Fibroblast of lung (primary cell): ENCODE results near the gene ZNF124. TPM values are rescaled to one million over a fixed set of nuclear protein-coding genes. Genes with fewer than 3 reads are reported as not detected.
A peak's percentile ranks its signal among the peaks of the same experiment; 100 is the strongest.

ENCODE experiments used
- DNase-seq, 2 donors: peaks; one replicate each; pipeline versions ENCODE4 v3.0.0 to v3.0.0-alpha.2; 2010; ENCODE audit warnings: low read depth in 2 of 2
- H2AFZ ChIP-seq: 2 replicates; pipeline ENCODE4 v1.5.1; 2012; ENCODE audit warnings: low read length, control low read depth, inconsistent platforms
- H3K27ac ChIP-seq: 2 replicates; pipeline ENCODE4 v1.5.1; 2011; ENCODE audit warnings: low read length, control low read depth; ENCODE audit not compliant: insufficient read depth
- H3K27me3 ChIP-seq: 2 replicates; pipeline ENCODE4 v1.5.1; 2011; ENCODE audit warnings: mild to moderate bottlenecking, low read length; ENCODE audit not compliant: control insufficient read depth, insufficient read depth
- H3K36me3 ChIP-seq: 2 replicates; pipeline ENCODE4 v1.5.1; 2011; ENCODE audit warnings: low read length; ENCODE audit not compliant: control insufficient read depth, insufficient read depth
- H3K4me1 ChIP-seq: 2 replicates; pipeline ENCODE4 v1.5.1; 2011; ENCODE audit warnings: low read length; ENCODE audit not compliant: control insufficient read depth, insufficient read depth; ENCODE audit errors: extremely low read depth
- H3K4me2 ChIP-seq: 2 replicates; pipeline ENCODE4 v1.5.1; 2011; ENCODE audit warnings: low read length, control low read depth; ENCODE audit not compliant: insufficient read depth; ENCODE audit errors: extremely low read depth
- H3K4me3 ChIP-seq, 4 experiments: fragments of 200-600 bp in 1 of 4; sonication (generic) in 1 of 4; replicated peaks in 1 of 4; 2 replicates each; pipeline ENCODE4 v1.5.1; 2011 to 2016; ENCODE audit warnings: low read length in 4 of 4, low read depth in 3 of 4, mild to moderate bottlenecking in 3 of 4, control low read depth in 2 of 4, inconsistent platforms in 1 of 4, mixed read lengths in 1 of 4; ENCODE audit not compliant: insufficient read depth in 1 of 4; ENCODE audit errors: control extremely low read depth in 1 of 4
- H3K79me2 ChIP-seq: 2 replicates; pipeline ENCODE4 v1.5.1; 2012; ENCODE audit warnings: mild to moderate bottlenecking, low read length, inconsistent platforms; ENCODE audit not compliant: control insufficient read depth, insufficient read depth
- H3K9ac ChIP-seq: 2 replicates; pipeline ENCODE4 v1.5.1; 2011; ENCODE audit warnings: mild to moderate bottlenecking, low read length, control low read depth; ENCODE audit not compliant: insufficient read depth
- H3K9me3 ChIP-seq: 2 replicates; pipeline ENCODE4 v1.5.1; 2012; ENCODE audit warnings: low read depth, low read length; ENCODE audit not compliant: control insufficient read depth, insufficient read depth
- H4K20me1 ChIP-seq: 2 replicates; pipeline ENCODE4 v1.5.1; 2011; ENCODE audit warnings: low read length; ENCODE audit not compliant: control insufficient read depth, insufficient read depth; ENCODE audit errors: extremely low read depth
- EZH2 ChIP-seq: IDR thresholded peaks from 2 replicates; pipeline ENCODE4 v1.5.1; 2012; ENCODE audit warnings: low read length, control low read depth, mild to moderate bottlenecking; ENCODE audit errors: missing control alignments
- polyA plus RNA-seq, 2 donors: library from polyadenylated mRNA; depleted of rRNA in 1 of 2; stranded (reverse) in 1 of 2; unstranded in 1 of 2; fragments of >200 nt; gene quantifications; 2 replicates each; pipeline ENCODE4 v1.2.1, GENCODE V29; 2011 to 2012; ENCODE audit warnings: missing spikeins in 1 of 2
- total RNA-seq: library from RNA; depleted of rRNA; stranded (reverse); fragments of >200 nt; gene quantifications from 2 replicates; pipeline ENCODE4 v1.2.1, GENCODE V29; 2014
- TF ChIP-seq, protein P1 (sequence below), 2 donors: IDR thresholded peaks in 1 of 2; conservative IDR thresholded peaks in 1 of 2; 1 replicate in 1 of 2; 2 replicates in 1 of 2; pipeline ENCODE4 v1.5.1; 2011 to 2012; ENCODE audit warnings: low read length in 2 of 2, control low read depth in 1 of 2, inconsistent platforms in 1 of 2, low read depth in 1 of 2, mild to moderate bottlenecking in 1 of 2

Gene ZNF124
- total and polyA plus RNA-seq, 2 donors (not counting 1 experiment from before 2014, with no cell fraction given), result 2.9 to 25.6 TPM

DNA sequence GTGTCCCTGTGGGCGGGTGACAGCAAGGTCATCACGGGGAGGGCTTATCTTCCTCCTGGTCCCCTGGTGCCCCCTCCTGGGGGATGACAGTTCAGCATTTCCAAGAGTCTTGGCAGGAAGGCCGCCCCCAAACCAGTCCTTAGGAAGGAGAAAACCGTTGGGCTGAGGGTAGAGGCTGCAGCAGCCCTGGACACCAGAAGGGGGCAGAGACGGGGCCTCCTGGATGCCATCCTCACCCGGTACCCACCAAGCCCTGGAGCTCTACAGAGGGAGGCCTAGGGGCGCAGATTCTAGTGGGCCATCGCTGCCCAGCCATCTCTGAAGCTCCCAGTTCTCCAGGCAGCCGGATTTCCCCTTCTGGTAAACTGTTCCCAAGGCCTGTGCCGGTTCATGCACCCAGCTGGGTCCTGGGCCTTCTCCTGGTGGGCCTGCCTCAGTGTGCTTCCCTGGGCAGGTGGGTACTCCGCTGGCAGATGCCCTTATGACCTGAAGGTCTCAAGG, 52.8 kb downstream of the ZNF124 start:
- TF ChIP-seq, protein P1, sequence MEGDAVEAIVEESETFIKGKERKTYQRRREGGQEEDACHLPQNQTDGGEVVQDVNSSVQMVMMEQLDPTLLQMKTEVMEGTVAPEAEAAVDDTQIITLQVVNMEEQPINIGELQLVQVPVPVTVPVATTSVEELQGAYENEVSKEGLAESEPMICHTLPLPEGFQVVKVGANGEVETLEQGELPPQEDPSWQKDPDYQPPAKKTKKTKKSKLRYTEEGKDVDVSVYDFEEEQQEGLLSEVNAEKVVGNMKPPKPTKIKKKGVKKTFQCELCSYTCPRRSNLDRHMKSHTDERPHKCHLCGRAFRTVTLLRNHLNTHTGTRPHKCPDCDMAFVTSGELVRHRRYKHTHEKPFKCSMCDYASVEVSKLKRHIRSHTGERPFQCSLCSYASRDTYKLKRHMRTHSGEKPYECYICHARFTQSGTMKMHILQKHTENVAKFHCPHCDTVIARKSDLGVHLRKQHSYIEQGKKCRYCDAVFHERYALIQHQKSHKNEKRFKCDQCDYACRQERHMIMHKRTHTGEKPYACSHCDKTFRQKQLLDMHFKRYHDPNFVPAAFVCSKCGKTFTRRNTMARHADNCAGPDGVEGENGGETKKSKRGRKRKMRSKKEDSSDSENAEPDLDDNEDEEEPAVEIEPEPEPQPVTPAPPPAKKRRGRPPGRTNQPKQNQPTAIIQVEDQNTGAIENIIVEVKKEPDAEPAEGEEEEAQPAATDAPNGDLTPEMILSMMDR (conservative IDR thresholded peaks at IDR 0.05 in 1 of 2, IDR thresholded peaks at IDR 0.05 in 1 of 2; ENCODE audit: low read depth in 1 of 2, low read length in 2 of 2), result peak in 1 of 2 donors; percentile 26
- no peak for TF ChIP-seq EZH2
- no peaks in the 10 kb centered on the region for H3K9me3 ChIP-seq
- H3K27ac ChIP-seq, result no peak overlapping the region
- H3K79me2 ChIP-seq, result no peaks in the 10 kb centered on the region
- H3K4me3 ChIP-seq, result no peak overlapping the region
- H3K36me3 ChIP-seq, result no peaks in the 10 kb centered on the region
- no peaks in the 10 kb centered on the region for H3K4me1 ChIP-seq
- H3K27me3 ChIP-seq, result no peaks in the 10 kb centered on the region
- peak; percentile 21 for DNase-seq
- no peak overlapping the region for H3K9ac ChIP-seq
- no peak overlapping the region for H3K4me2 ChIP-seq
- no peak overlapping the region for H2AFZ ChIP-seq
- H4K20me1 ChIP-seq, result no peaks in the 10 kb centered on the region

DNA sequence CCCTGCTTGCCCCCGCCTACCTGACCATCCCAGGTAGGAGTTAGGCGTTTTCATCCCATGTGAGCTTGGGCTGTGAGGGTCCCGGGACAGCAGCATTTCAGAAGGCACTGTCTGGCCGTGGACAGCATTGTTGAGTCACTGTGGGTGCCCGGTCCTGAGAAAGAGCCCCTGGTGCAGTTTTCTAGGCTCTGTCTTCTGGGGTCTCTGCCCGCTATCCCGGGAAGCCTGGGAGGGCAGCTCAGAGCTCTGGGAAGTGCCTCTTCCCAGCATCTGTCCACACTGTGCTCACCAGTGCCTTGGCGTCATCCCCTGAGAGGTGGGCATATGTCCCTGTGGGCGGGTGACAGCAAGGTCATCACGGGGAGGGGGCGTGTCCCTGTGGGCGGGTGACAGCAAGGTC, 56.3 kb downstream of the ZNF124 start:
- Histone ChIP-seq H3K27ac (no peak overlapping the region), H3K4me2 (no peak overlapping the region), H3K4me1 (no peaks in the 10 kb centered on the region), H3K79me2 (no peaks in the 10 kb centered on the region), H3K4me3 (no peak overlapping the region), H3K36me3 (no peaks in the 10 kb centered on the region), H3K9ac (no peak overlapping the region), H4K20me1 (no peaks in the 10 kb centered on the region), H2AFZ (no peak overlapping the region), H3K27me3 (no peaks in the 10 kb centered on the region), H3K9me3 (no peaks in the 10 kb centered on the region)
- TF ChIP-seq, protein P1 (conservative IDR thresholded peaks at IDR 0.05 in 1 of 2, IDR thresholded peaks at IDR 0.05 in 1 of 2; ENCODE audit: low read depth in 1 of 2, low read length in 2 of 2), result no peak
- TF ChIP-seq EZH2, result no peak
- no peak for DNase-seq

DNA sequence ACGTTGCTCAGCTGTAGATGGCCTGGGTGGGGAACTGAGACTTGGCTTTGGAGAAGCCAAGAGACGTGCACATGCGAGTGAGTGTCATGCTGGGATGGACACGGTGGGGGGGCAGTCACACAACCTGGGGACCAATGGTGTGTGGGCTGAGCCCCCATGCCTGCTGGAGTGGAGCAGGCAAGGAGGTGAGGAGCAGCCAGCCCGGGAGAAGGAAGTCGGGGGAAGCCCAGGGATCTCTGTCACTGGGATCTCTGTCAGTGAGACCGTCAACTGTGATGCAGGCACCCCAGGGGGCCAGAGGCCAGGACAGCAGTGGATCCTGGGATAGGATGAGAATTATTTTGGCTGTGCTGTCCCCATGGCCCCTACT, 56.7 kb downstream of the ZNF124 start:
- Histone ChIP-seq H3K36me3 (no peaks in the 10 kb centered on the region), H4K20me1 (no peaks in the 10 kb centered on the region), H3K9ac (no peak overlapping the region), H3K27ac (no peak overlapping the region), H3K4me3 (no peak overlapping the region), H2AFZ (no peak overlapping the region), H3K4me1 (no peaks in the 10 kb centered on the region), H3K4me2 (no peak overlapping the region), H3K79me2 (no peaks in the 10 kb centered on the region), H3K9me3 (no peaks in the 10 kb centered on the region), H3K27me3 (no peaks in the 10 kb centered on the region)
- DNase-seq, result no peak
- TF ChIP-seq EZH2, result no peak
- TF ChIP-seq, protein P1 (conservative IDR thresholded peaks at IDR 0.05 in 1 of 2, IDR thresholded peaks at IDR 0.05 in 1 of 2; ENCODE audit: low read depth in 1 of 2, low read length in 2 of 2), result no peak
